BJ (cell line): ENCODE data around the gene PHKB. TPM values are rescaled to one million over a fixed set of nuclear protein-coding genes. Genes with fewer than 3 reads are reported as not detected.

Experiments
- CTCF ChIA-PET: fragments of 350-600 bp; formaldehyde crosslinking; extraction: SDS; loops from one replicate; lab custom pipeline; 2021; ENCODE audit warnings: antibody characterized with exemption, inconsistent platforms; lab: Yijun Ruan, JAX
- POLR2A ChIA-PET: fragments of 300-600 bp; sonication (Branson Sonifier 250); formaldehyde crosslinking; extraction: SDS; loops from one replicate; lab custom pipeline; 2021; ENCODE audit warnings: antibody characterized with exemption; lab: Charles Lee
- DNase-seq: peaks from one replicate; pipeline ENCODE4 v3.0.0-alpha.2; 2011; ENCODE audit warnings: low read depth
- H3K27me3 ChIP-seq: 2 replicates; pipeline ENCODE4 v1.6.0; 2011; ENCODE audit warnings: low read length; ENCODE audit not compliant: control insufficient read depth, insufficient read depth
- H3K36me3 ChIP-seq: 2 replicates; pipeline ENCODE4 v1.5.1; 2011; ENCODE audit warnings: low read length; ENCODE audit not compliant: control insufficient read depth, insufficient read depth
- H3K4me3 ChIP-seq: 2 replicates; pipeline ENCODE4 v1.5.1; 2011; ENCODE audit warnings: low read depth, mild to moderate bottlenecking, control low read depth, low read length
- CTCF ChIP-seq: IDR thresholded peaks from 2 replicates; pipeline ENCODE4 v1.5.1; 2011; ENCODE audit warnings: low read depth, mild to moderate bottlenecking, control low read depth, inconsistent platforms, low read length, moderate library complexity; ENCODE audit not compliant: insufficient read depth
- polyA plus RNA-seq: library from polyadenylated mRNA; depleted of rRNA; stranded (reverse); fragments of >200 nt; gene quantifications from 2 replicates; pipeline ENCODE4 v1.2.3, GENCODE V29; 2011; rRNA removed
- small RNA-seq: library from RNA; depleted of rRNA; stranded (forward); fragments of <200 nt; gene quantifications from one replicate; pipeline ENCODE3, GENCODE V24; 2012; ENCODE audit warnings: low replicate concordance, low read depth; ENCODE audit not compliant: insufficient read length

The PHKB gene
- polyA plus RNA-seq, 1 experiment = 44.9 TPM

DNA sequence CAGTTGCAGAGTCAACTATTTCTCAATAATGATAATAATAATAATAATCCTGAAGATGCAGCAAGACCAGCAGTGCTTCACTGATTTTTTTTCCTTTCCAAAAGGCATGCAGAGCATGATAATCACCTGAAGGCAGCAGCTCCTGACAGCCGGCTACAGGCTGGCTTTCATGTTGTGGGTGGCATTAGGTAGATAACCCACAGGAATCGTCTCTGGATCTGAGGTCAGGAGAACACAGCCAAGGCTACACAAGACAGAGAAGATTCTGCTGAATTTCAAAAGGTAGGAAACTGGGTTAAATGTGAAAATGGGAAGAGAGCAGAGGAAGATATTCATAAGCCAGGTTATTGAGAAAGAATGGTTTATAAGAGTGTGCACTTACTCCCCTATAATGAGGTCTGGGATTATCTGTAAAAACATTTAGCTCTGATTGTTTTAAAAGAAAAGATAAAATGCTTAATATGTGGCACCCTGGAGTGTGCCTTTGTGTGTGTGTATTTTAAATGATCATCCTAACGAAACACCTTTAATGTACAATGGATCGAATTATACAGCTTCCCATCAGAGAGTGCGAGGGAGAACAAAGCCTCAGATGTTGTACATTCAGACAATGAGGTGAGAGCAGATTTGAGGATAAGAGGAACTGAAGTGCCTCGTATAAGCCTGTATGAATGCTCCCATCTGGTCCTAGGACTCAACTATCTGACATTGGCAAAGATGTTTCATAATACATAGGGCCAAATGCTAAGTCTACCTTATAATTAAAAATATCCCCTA, 273.1 kb downstream of the PHKB start:
- Histone ChIP-seq H3K4me3 (no peak overlapping the region), H3K27me3 (no peaks in the 10 kb centered on the region), H3K36me3 (no peaks in the 10 kb centered on the region)
- CTCF ChIA-PET = interaction anchor here (0.8 kb wide), 1 partner anchor 9 kb away, joined by 3 read pairs; no protein-coding TSS in a partner anchor
- POLR2A ChIA-PET = no interaction called here
- TF ChIP-seq CTCF = no peak
- DNase-seq = no peak

DNA sequence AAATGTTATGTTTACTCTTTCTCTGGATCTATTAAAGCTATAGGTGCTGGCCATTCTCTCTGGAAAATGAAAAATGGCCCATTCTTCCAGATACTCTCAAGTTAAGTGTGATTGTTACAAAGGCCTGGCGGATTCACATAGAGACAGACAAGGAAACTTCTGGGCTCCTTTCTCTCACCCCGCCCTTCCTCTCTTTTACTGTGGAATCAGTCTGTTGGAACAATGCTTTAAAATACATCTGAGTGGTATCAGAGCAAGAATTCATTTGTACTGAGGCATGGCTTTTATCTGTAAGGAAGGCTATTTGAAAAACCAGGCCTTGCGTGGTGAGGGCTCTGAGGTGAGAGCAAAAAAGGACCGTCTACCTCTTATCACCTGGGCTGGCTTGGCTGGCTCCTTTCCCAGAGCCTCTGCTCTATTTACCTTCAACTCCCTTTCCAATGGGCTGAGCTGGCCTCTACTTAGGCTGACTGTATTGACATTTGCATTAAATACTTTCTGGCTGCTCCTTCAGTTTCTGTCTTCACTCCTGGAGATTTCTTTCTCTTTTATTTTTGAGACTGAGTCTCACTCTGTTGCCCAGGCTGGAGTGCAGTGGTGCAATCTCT, 274.0 kb downstream of the PHKB start:
- CTCF ChIA-PET = no interaction called here
- Histone ChIP-seq H3K36me3 (no peaks in the 10 kb centered on the region), H3K4me3 (no peak overlapping the region), H3K27me3 (no peaks in the 10 kb centered on the region)
- POLR2A ChIA-PET = no interaction called here
- no peak for TF ChIP-seq CTCF
- DNase-seq = no peak

DNA sequence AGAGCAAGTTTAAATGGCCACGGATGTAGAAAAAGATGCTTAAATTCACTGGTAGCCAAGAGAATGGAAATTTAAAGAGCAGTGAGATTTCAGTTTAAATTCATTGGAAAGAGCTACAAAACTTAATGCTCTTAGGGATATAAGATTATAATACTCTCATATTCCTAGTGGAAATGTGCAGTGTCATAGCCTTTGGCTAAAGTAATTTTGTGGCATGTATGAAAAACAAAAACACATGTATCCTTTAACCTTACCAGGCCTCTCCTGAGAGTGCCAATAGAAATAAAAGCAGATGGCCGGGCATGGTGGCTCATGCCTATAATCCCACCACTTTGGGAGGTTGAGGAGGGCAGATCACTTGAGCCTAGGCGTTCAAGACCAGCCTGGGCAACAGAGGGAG, 289.2 kb downstream of the PHKB start:
- no peak for TF ChIP-seq CTCF
- ChIA-PET POLR2A (no interaction called here), CTCF (no interaction called here)
- Histone ChIP-seq H3K36me3 (no peaks in the 10 kb centered on the region), H3K27me3 (no peaks in the 10 kb centered on the region), H3K4me3 (no peak overlapping the region)
- DNase-seq = no peak

Small RNAs within 50 kb of the gene (small RNA-seq; reads per million reads assigned to genes)
- not detected for gene RNA5SP425

Other genes with a start within 250 kb of the PHKB start
- 47.5 and 99.5 TPM in 2 replicates for gene ITFG1, start 268 bp upstream of the PHKB start, polyA plus RNA-seq